H1 (cell line): ENCODE results near the gene CCNG2. TPM values are rescaled to one million over a fixed set of nuclear protein-coding genes. Genes with fewer than 3 reads are reported as not detected.

Experiments
- CTCF ChIA-PET: fragments of 300-600 bp; sonication (Branson Sonifier 250); formaldehyde crosslinking; loops from one replicate; lab custom pipeline; 2021; ENCODE audit not compliant: partially characterized antibody; lab: Charles Lee
- POLR2A ChIA-PET: fragments of 300-600 bp; sonication (Branson Sonifier 250); formaldehyde crosslinking; loops from one replicate; lab custom pipeline; 2021; ENCODE audit warnings: inconsistent platforms; ENCODE audit not compliant: partially characterized antibody; lab: Charles Lee
- DNase-seq, 2 experiments: peaks; one replicate each; pipeline versions ENCODE4 v3.0.0 to v3.0.0-alpha.2; 2010 to 2022; ENCODE audit warnings: low spot score in 2 of 2, low read depth in 1 of 2, mixed read lengths in 1 of 2
- FAIRE-seq: peaks from 2 replicates; lab custom pipeline; 2011; peaks lifted over from hg19 to GRCh38; lab: Jason Lieb, UNC
- H2AFZ ChIP-seq: 2 replicates; pipeline ENCODE4 v1.8.1; 2012; ENCODE audit warnings: low read length, inconsistent platforms
- H2AK5ac ChIP-seq: 2 replicates; pipeline ENCODE4 v1.6.1; 2013; ENCODE audit warnings: low read depth, low read length
- H2BK120ac ChIP-seq: replicated peaks from 2 replicates; pipeline ENCODE3; 2013; ENCODE audit warnings: low read depth, low read length, inconsistent platforms
- H2BK12ac ChIP-seq: 2 replicates; pipeline ENCODE4 v1.6.1; 2013; ENCODE audit warnings: low read depth, low read length
- H2BK15ac ChIP-seq: 2 replicates; pipeline ENCODE4 v1.6.1; 2013; ENCODE audit warnings: low read length
- H2BK20ac ChIP-seq: 2 replicates; pipeline ENCODE4 v1.6.1; 2013; ENCODE audit warnings: low read length
- H2BK5ac ChIP-seq: 2 replicates; pipeline ENCODE4 v1.6.1; 2013; ENCODE audit warnings: low read depth, low read length
- H3K14ac ChIP-seq: 2 replicates; pipeline ENCODE4 v1.6.1; 2013; ENCODE audit warnings: inconsistent platforms; ENCODE audit not compliant: insufficient read length
- H3K18ac ChIP-seq: 2 replicates; pipeline ENCODE4 v1.6.1; 2013; ENCODE audit warnings: low read length; ENCODE audit errors: extremely low read depth
- H3K23ac ChIP-seq: 2 replicates; pipeline ENCODE4 v1.6.1; 2013; ENCODE audit warnings: inconsistent platforms; ENCODE audit not compliant: insufficient read length
- H3K23me2 ChIP-seq: 2 replicates; pipeline ENCODE4 v1.6.1; 2013; ENCODE audit warnings: low read depth, low read length
- H3K27ac ChIP-seq: 2 replicates; pipeline ENCODE4 v1.6.1; 2011; ENCODE audit warnings: low read depth, low read length, inconsistent platforms
- H3K27me3 ChIP-seq, 4 experiments: replicated peaks in 1 of 4; 1 replicate in 1 of 4; 2 replicates in 3 of 4; pipeline versions ENCODE4 v1.6.1 to v1.8.1; 2011 to 2013; ENCODE audit warnings: low read length in 3 of 4, mild to moderate bottlenecking in 3 of 4, inconsistent platforms in 2 of 4, mixed read lengths in 2 of 4, moderate library complexity in 1 of 4; ENCODE audit not compliant: control insufficient read depth in 3 of 4, insufficient read depth in 3 of 4; ENCODE audit errors: extremely low read depth in 1 of 4
- H3K36me3 ChIP-seq, 4 experiments: 2 replicates each; pipeline versions ENCODE4 v1.6.1 to v1.8.1; 2011 to 2013; ENCODE audit warnings: mild to moderate bottlenecking in 4 of 4, low read length in 3 of 4, moderate library complexity in 2 of 4, control low read depth in 1 of 4, inconsistent platforms in 1 of 4; ENCODE audit not compliant: insufficient read depth in 4 of 4, control insufficient read depth in 2 of 4
- H3K4ac ChIP-seq: replicated peaks from 2 replicates; pipeline ENCODE3; 2013; ENCODE audit warnings: low read length, low read depth, mixed read lengths, inconsistent platforms; ENCODE audit not compliant: insufficient read length
- H3K4me1 ChIP-seq, 4 experiments: replicated peaks in 1 of 4; 1 replicate in 1 of 4; 2 replicates in 3 of 4; pipeline versions ENCODE4 v1.6.1 to v1.8.1; 2011 to 2013; ENCODE audit warnings: low read length in 3 of 4, inconsistent platforms in 2 of 4, mixed read lengths in 1 of 4; ENCODE audit not compliant: insufficient read depth in 4 of 4, control insufficient read depth in 3 of 4
- H3K4me2 ChIP-seq, 2 experiments: 2 replicates each; pipeline versions ENCODE4 v1.6.1 to v1.8.1; 2011 to 2013; ENCODE audit warnings: low read depth in 2 of 2, low read length in 2 of 2, control low read depth in 1 of 2, inconsistent platforms in 1 of 2, mild to moderate bottlenecking in 1 of 2; ENCODE audit not compliant: insufficient read depth in 1 of 2
- H3K4me3 ChIP-seq, 4 experiments: fragments of 200-600, 300-600 bp in 1 of 4; sonication (generic), shearing (Covaris generic), sonication (Bioruptor Twin) in 1 of 4; 2 replicates each; pipeline versions ENCODE4 v1.5.1 to v1.8.1; 2011 to 2016; ENCODE audit warnings: low read length in 4 of 4, low read depth in 3 of 4, control low read depth in 2 of 4, inconsistent platforms in 2 of 4, mild to moderate bottlenecking in 2 of 4, mixed read lengths in 1 of 4, moderate library complexity in 1 of 4; ENCODE audit not compliant: insufficient read depth in 2 of 4; ENCODE audit errors: extremely low read depth in 1 of 4
- H3K56ac ChIP-seq: replicated peaks from 2 replicates; pipeline ENCODE3; 2013; ENCODE audit warnings: low read depth, mild to moderate bottlenecking, mixed read lengths, low read length, inconsistent platforms; ENCODE audit not compliant: insufficient read length
- H3K79me1 ChIP-seq: 2 replicates; pipeline ENCODE4 v1.6.1; 2013; ENCODE audit warnings: low read depth, low read length, control low read depth
- H3K79me2 ChIP-seq, 2 experiments: 2 replicates each; pipeline versions ENCODE4 v1.6.1 to v1.8.1; 2012 to 2013; ENCODE audit warnings: low read length in 2 of 2, mild to moderate bottlenecking in 2 of 2, inconsistent platforms in 1 of 2; ENCODE audit not compliant: insufficient read depth in 2 of 2, control insufficient read depth in 1 of 2
- H3K9ac ChIP-seq, 4 experiments: replicated peaks in 1 of 4; 1 replicate in 1 of 4; 2 replicates in 3 of 4; pipeline versions ENCODE4 v1.6.1 to v1.8.1; 2011 to 2013; ENCODE audit warnings: low read depth in 3 of 4, low read length in 3 of 4, control low read depth in 2 of 4, mild to moderate bottlenecking in 2 of 4, moderate library complexity in 2 of 4, inconsistent platforms in 1 of 4; ENCODE audit errors: extremely low read depth in 1 of 4
- H3K9me3 ChIP-seq, 2 experiments: 2 replicates each; pipeline versions ENCODE4 v1.6.1 to v1.8.1; 2012 to 2013; ENCODE audit warnings: mild to moderate bottlenecking in 2 of 2, moderate library complexity in 2 of 2, control low read depth in 1 of 2, inconsistent platforms in 1 of 2, low read depth in 1 of 2, low read length in 1 of 2, mixed read lengths in 1 of 2; ENCODE audit not compliant: insufficient read depth in 2 of 2
- H4K20me1 ChIP-seq, 2 experiments: replicated peaks in 1 of 2; 2 replicates each; pipeline versions ENCODE3 to v1.8.1; 2011 to 2013; ENCODE audit warnings: inconsistent platforms in 2 of 2, low read length in 2 of 2, mild to moderate bottlenecking in 1 of 2; ENCODE audit not compliant: insufficient read depth in 2 of 2, control insufficient read depth in 1 of 2
- H4K5ac ChIP-seq: 2 replicates; pipeline ENCODE4 v1.6.1; 2013; ENCODE audit warnings: low read length, low read depth, mixed read lengths, inconsistent platforms; ENCODE audit not compliant: insufficient read length
- H4K8ac ChIP-seq: 2 replicates; pipeline ENCODE4 v1.8.0; 2013; ENCODE audit warnings: mild to moderate bottlenecking, moderate library complexity, low read length, inconsistent platforms; ENCODE audit not compliant: insufficient read depth; ENCODE audit errors: extremely low read depth
- H4K91ac ChIP-seq: replicated peaks from 2 replicates; pipeline ENCODE3; 2013; ENCODE audit warnings: low read length, mixed read lengths, inconsistent platforms; ENCODE audit not compliant: insufficient read length
- CBX5 ChIP-seq: fragments of 300-800, 300-1000 bp; sonication (generic); IDR thresholded peaks from 2 replicates; pipeline ENCODE4 v1.7.1; 2016; ENCODE audit warnings: antibody characterized with exemption, low read length, low read depth
- CBX8 ChIP-seq: fragments of 300-800, 300-1000 bp; sonication (generic); IDR thresholded peaks from 2 replicates; pipeline ENCODE4 v1.7.1; 2016; ENCODE audit warnings: low read depth, low read length, borderline replicate concordance
- EGR1 ChIP-seq: IDR thresholded peaks from 2 replicates; pipeline ENCODE4 v1.6.1; 2011; ENCODE audit warnings: low read depth, low read length, borderline replicate concordance
- GABPA ChIP-seq: IDR thresholded peaks from 2 replicates; pipeline ENCODE4 v1.6.1; 2011; ENCODE audit warnings: mild to moderate bottlenecking, low read length, moderate library complexity, borderline replicate concordance; ENCODE audit not compliant: insufficient read depth
- NANOG ChIP-seq: IDR thresholded peaks from 2 replicates; pipeline ENCODE4 v1.6.1; 2011; ENCODE audit warnings: low read length, low read depth, mild to moderate bottlenecking, inconsistent platforms; ENCODE audit not compliant: insufficient read depth, poor library complexity, severe bottlenecking
- RAD21 ChIP-seq, 2 experiments: IDR thresholded peaks in 1 of 2; conservative IDR thresholded peaks in 1 of 2; 2 replicates each; pipeline ENCODE4 v1.6.1; 2011; ENCODE audit warnings: low read depth in 2 of 2, low read length in 2 of 2, improper control_type of control experiment in 1 of 2, inconsistent platforms in 1 of 2, mild to moderate bottlenecking in 1 of 2, moderate library complexity in 1 of 2
- SAP30 ChIP-seq: fragments of 300-600 bp; sonication (generic); IDR thresholded peaks from 2 replicates; pipeline ENCODE4 v1.7.1; 2012; ENCODE audit warnings: low read length, moderate library complexity, mild to moderate bottlenecking, inconsistent platforms; ENCODE audit not compliant: insufficient read depth, insufficient replicate concordance
- SIN3A ChIP-seq, 2 experiments: IDR thresholded peaks in 1 of 2; conservative IDR thresholded peaks in 1 of 2; 2 replicates each; pipeline ENCODE4 v1.6.1; 2011 to 2012; ENCODE audit warnings: low read length in 2 of 2, improper control_type of control experiment in 1 of 2, low read depth in 1 of 2, mild to moderate bottlenecking in 1 of 2
- TAF1 ChIP-seq: IDR thresholded peaks from 2 replicates; pipeline ENCODE4 v1.6.1; 2011; ENCODE audit warnings: mild to moderate bottlenecking, low read depth, low read length
- TBP ChIP-seq: IDR thresholded peaks from 2 replicates; pipeline ENCODE4 v1.6.1; 2011; ENCODE audit warnings: low read depth, low read length, improper control_type of control experiment
- TEAD4 ChIP-seq: IDR thresholded peaks from 2 replicates; pipeline ENCODE4 v1.6.1; 2012; ENCODE audit warnings: low read depth, low read length, inconsistent platforms, mixed read lengths
- USF2 ChIP-seq: IDR thresholded peaks from 2 replicates; pipeline ENCODE4 v1.6.1; 2011; ENCODE audit warnings: low read length, improper control_type of control experiment
- WGBS, 2 experiments: shearing (Covaris generic) in 1 of 2; methylation state at CpG; one replicate each; pipeline versions ENCODE4 v1.1.6 to v1.1.7; 2013 to 2015; ENCODE audit warnings: low lambda C conversion rate in 2 of 2, mixed read lengths in 2 of 2, inconsistent platforms in 1 of 2, low coverage in 1 of 2, missing lambda C conversion rate in 1 of 2; ENCODE audit not compliant: insufficient replicate concordance in 2 of 2, insufficient coverage in 1 of 2, insufficient read length in 1 of 2; ENCODE audit errors: extremely low coverage in 1 of 2, missing lambda C conversion rate in 1 of 2; 5-methylcytosine and 5-hydroxymethylcytosine counted together
- polyA plus RNA-seq, 7 experiments: library from polyadenylated mRNA; depleted of rRNA in 3 of 7; stranded (reverse) in 5 of 7; unstranded in 2 of 7; fragments of >200 nt in 5 of 7; fragments of 200-250 nt in 2 of 7; gene quantifications; 1 replicate in 5 of 7; 2 replicates in 1 of 7; 4 replicates in 1 of 7; pipeline versions ENCODE4 v1.2.1 to v1.2.3, GENCODE V29; 2011 to 2013; ENCODE audit warnings: missing spikeins in 2 of 7, mixed read lengths in 2 of 7
- total RNA-seq: library from RNA; stranded (reverse); fragmentation: NEBNext Ultra II Directional; extraction: Animal tissue kit (Norgen Biotek cat#: 25700); gene quantifications from 2 replicates; pipeline ENCODE4 v1.2.1, GENCODE V29; 2021

CCNG2 gene
- total and polyA plus RNA-seq, 2 of the 8 experiments (the other 6 are each of a cell fraction or from before 2014, with no cell fraction given): 3.5 to 13.9 TPM

- no peak overlapping the region for H4K5ac ChIP-seq
- ChIA-PET POLR2A (interaction anchor here (2.2 kb wide), 1 partner anchor 9 kb away, joined by 11 read pairs; the partner anchor contains the start of gene CCNG2), CTCF (interaction anchor here (0.9 to 1.5 kb wide), 5 partner anchors 16 to 81 kb away, joined by 3 to 4 read pairs (median 3); no protein-coding TSS in a partner anchor)
- no peak overlapping the region for H2AK5ac ChIP-seq
- no peak overlapping the region for H3K4me3 ChIP-seq
- no peaks in the 10 kb centered on the region for H3K9me3 ChIP-seq
- H2BK120ac ChIP-seq: no peak overlapping the region
- H3K27ac ChIP-seq: no peak overlapping the region
- no peak overlapping the region for H3K56ac ChIP-seq
- DNase-seq (no peak), FAIRE-seq (no peak)
- H3K79me1 ChIP-seq: no peaks in the 10 kb centered on the region
- H3K36me3 ChIP-seq: no peaks in the 10 kb centered on the region
- no peaks in the 10 kb centered on the region for H3K79me2 ChIP-seq
- H2BK5ac ChIP-seq: no peak overlapping the region
- peaks cover 0 to 2% (median 0%) of the 10 kb centered on the region in 4 experiments; a peak in 1 of 7 replicates for H3K4me1 ChIP-seq
- H3K9ac ChIP-seq: no peak overlapping the region; a peak in 1 of 7 replicates
- H2AFZ ChIP-seq: no peak overlapping the region
- H3K4ac ChIP-seq: no peak overlapping the region
- no peak overlapping the region for H3K23ac ChIP-seq
- no peaks in the 10 kb centered on the region for H4K20me1 ChIP-seq
- H2BK12ac ChIP-seq: no peak overlapping the region
- H3K18ac ChIP-seq: no peak overlapping the region
- no peaks in the 10 kb centered on the region for H3K23me2 ChIP-seq
- no peaks in the 10 kb centered on the region for H3K27me3 ChIP-seq
- no peak overlapping the region for H4K8ac ChIP-seq
- no peak overlapping the region for H2BK20ac ChIP-seq
- no peak overlapping the region for H3K4me2 ChIP-seq
- H2BK15ac ChIP-seq: no peak overlapping the region
- H4K91ac ChIP-seq: no peak overlapping the region
- H3K14ac ChIP-seq: no peak overlapping the region
- WGBS, 2 experiments: 86% methylated on average over 2 of the region's 2 CpGs; no CpG with 5 or more reads in 1 of the 2 experiments
- TF ChIP-seq SIN3A (conservative IDR thresholded peaks at IDR 0.05 in 1 of 2, IDR thresholded peaks at IDR 0.05 in 1 of 2; ENCODE audit: low read depth in 1 of 2, low read length in 2 of 2): no peak
- no peak for TF ChIP-seq CBX8
- TF ChIP-seq TBP: no peak
- no peak for TF ChIP-seq USF2
- TF ChIP-seq GABPA: no peak
- TF ChIP-seq TAF1: no peak
- TF ChIP-seq RAD21 (IDR thresholded peaks at IDR 0.05 in 1 of 2, conservative IDR thresholded peaks at IDR 0.05 in 1 of 2; ENCODE audit: low read depth in 2 of 2, low read length in 2 of 2): no peak
- no peak for TF ChIP-seq EGR1
- TF ChIP-seq TEAD4: no peak
- TF ChIP-seq NANOG: no peak
- no peak for TF ChIP-seq CBX5
- TF ChIP-seq SAP30: no peak
These were observed 8.9 kb upstream of the CCNG2 start for GRCh38 chr4:77148078-77148477.
